Measurements from ENCODE around the gene EPS8L3. TPM values are rescaled to one million over a fixed set of nuclear protein-coding genes. Genes with fewer than 3 reads are reported as not detected.

EPS8L3 gene
- total and polyA plus RNA-seq, 2 of the 8 experiments (the other 6 are each of a cell fraction or from before 2014, with no cell fraction given), result not detected

DNA sequence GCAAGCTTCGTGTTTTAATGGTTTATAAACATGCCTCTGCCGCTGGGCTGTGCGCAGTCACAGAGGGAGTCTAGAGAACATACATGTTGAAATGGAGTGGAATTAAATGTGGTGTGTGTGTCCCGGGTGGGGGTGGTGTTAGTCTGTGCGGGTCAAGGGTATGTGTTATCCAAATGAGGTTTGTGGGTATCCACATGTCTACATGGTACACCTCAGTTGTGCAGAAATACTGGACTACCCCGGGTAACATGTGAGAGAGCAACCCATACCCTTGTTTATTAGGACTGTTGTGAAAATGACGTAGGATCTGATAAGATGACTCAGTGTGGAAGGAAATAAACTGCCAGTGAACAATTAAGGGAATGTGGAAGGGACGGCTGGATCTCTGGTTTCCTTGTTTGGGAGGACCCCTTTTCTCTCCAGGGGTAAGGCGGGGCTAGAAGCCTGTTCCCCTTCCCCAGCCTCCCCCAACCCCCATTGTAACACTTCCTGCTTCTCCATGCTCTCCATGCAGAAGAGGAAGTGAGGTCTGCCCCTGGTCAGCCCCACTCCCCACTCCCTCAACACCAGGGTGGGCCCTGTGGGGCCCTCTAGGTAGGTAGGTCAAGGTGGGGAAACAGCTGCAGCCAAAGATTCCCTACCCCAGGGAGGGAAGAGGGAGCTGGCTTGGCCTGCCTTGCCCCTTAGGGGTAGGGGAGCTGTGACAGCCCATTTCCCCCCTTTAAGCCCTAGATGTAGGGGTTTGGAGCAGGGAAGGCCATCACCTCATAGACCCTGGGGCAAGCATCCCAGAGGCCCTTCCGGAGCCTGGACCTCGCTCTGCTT is 690 bp downstream of the EPS8L3 start:
- no peak overlapping the region for H2BK15ac ChIP-seq (ENCODE audit: low read length)
- FAIRE-seq (no peak), DNase-seq (ENCODE audit: low read depth in 1 of 2, low spot score in 2 of 2) (no peak)
- no peaks in the 10 kb centered on the region; a peak in 1 of 7 replicates for H3K4me1 ChIP-seq (replicated peaks in 1 of 4; ENCODE audit: control insufficient read depth in 3 of 4, insufficient read depth in 4 of 4, low read length in 3 of 4)
- no peak overlapping the region for H4K8ac ChIP-seq (ENCODE audit: extremely low read depth, insufficient read depth, low read length)
- no peaks in the 10 kb centered on the region for H3K27me3 ChIP-seq (replicated peaks in 1 of 4; ENCODE audit: control insufficient read depth in 3 of 4, extremely low read depth in 1 of 4, insufficient read depth in 3 of 4, low read length in 3 of 4)
- POLR2A ChIA-PET (ENCODE audit: partially characterized antibody), result interaction anchor here (0.9 kb wide), 1 partner anchor 215 kb away, joined by 3 read pairs; the partner anchor contains the start of gene GNAI3
- no peak overlapping the region for H2BK20ac ChIP-seq (ENCODE audit: low read length)
- H4K5ac ChIP-seq (ENCODE audit: insufficient read length, low read depth, low read length), result no peak overlapping the region
- no peak overlapping the region for H2AFZ ChIP-seq (ENCODE audit: low read length)
- no peak overlapping the region for H3K27ac ChIP-seq (ENCODE audit: low read depth, low read length)
- WGBS, 2 experiments (ENCODE audit: extremely low coverage in 1 of 2, insufficient coverage in 1 of 2, insufficient read length in 1 of 2, insufficient replicate concordance in 2 of 2, low coverage in 1 of 2, low lambda C conversion rate in 2 of 2, missing lambda C conversion rate in 1 of 2), result 95% methylated on average over 9 of the region's 11 CpGs; no CpG with 5 or more reads in 1 of the 2 experiments
- H3K79me2 ChIP-seq (ENCODE audit: control insufficient read depth in 1 of 2, insufficient read depth in 2 of 2, low read length in 2 of 2), result no peaks in the 10 kb centered on the region
- no peak overlapping the region for H3K4me3 ChIP-seq (ENCODE audit: extremely low read depth in 1 of 4, insufficient read depth in 2 of 4, low read depth in 3 of 4, low read length in 4 of 4)
- H2AK5ac ChIP-seq (ENCODE audit: low read depth, low read length), result no peak overlapping the region
- no peak overlapping the region for H4K91ac ChIP-seq (replicated peaks; ENCODE audit: insufficient read length, low read length)
- no peak overlapping the region for H2BK12ac ChIP-seq (ENCODE audit: low read depth, low read length)
- H3K4me2 ChIP-seq (ENCODE audit: insufficient read depth in 1 of 2, low read depth in 2 of 2, low read length in 2 of 2), result no peak overlapping the region
- no peaks in the 10 kb centered on the region for H3K23me2 ChIP-seq (ENCODE audit: low read depth, low read length)
- H3K9ac ChIP-seq (replicated peaks in 1 of 4; ENCODE audit: extremely low read depth in 1 of 4, low read depth in 3 of 4, low read length in 3 of 4), result no peak overlapping the region
- no peak overlapping the region for H2BK120ac ChIP-seq (replicated peaks; ENCODE audit: low read depth, low read length)
- no peak overlapping the region for H3K23ac ChIP-seq (ENCODE audit: insufficient read length)
- TF ChIP-seq PHF8 (conservative IDR thresholded peaks at IDR 0.05; ENCODE audit: low read depth, low read length), result no peak
- no peak for TF ChIP-seq SP2 (IDR thresholded peaks at IDR 0.05; ENCODE audit: low read length)
- TF ChIP-seq NRF1 (IDR thresholded peaks at IDR 0.05; ENCODE audit: low read depth, low read length), result no peak
- no peak for TF ChIP-seq RFX5 (IDR thresholded peaks at IDR 0.05; ENCODE audit: borderline replicate concordance, low read depth, low read length)
- no peak for TF ChIP-seq KDM5A (IDR thresholded peaks at IDR 0.05; ENCODE audit: low read length)
- TF ChIP-seq POLR2A (IDR thresholded peaks at IDR 0.05; ENCODE audit: control extremely low read depth in 1 of 2, low read depth in 2 of 2, low read length in 2 of 2), result no peak
- TF ChIP-seq RBBP5 (IDR thresholded peaks at IDR 0.05; ENCODE audit: borderline replicate concordance, low read depth, low read length), result no peak
- TF ChIP-seq HDAC2 (IDR thresholded peaks at IDR 0.05; ENCODE audit: borderline replicate concordance in 1 of 2, low read depth in 2 of 2, low read length in 2 of 2), result no peak
- TF ChIP-seq RXRA (IDR thresholded peaks at IDR 0.05; ENCODE audit: insufficient read depth, low read depth, low read length), result no peak
- TF ChIP-seq EGR1 (IDR thresholded peaks at IDR 0.05; ENCODE audit: borderline replicate concordance, low read depth, low read length), result no peak
- no peak for TF ChIP-seq SP1 (IDR thresholded peaks at IDR 0.05; ENCODE audit: low read depth, low read length)
- TF ChIP-seq, protein P1, sequence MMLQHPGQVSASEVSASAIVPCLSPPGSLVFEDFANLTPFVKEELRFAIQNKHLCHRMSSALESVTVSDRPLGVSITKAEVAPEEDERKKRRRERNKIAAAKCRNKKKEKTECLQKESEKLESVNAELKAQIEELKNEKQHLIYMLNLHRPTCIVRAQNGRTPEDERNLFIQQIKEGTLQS (IDR thresholded peaks at IDR 0.05; ENCODE audit: insufficient read depth, low read depth, low read length), result no peak
- no peaks in the 10 kb centered on the region for H3K79me1 ChIP-seq (ENCODE audit: low read depth, low read length)
- no peak overlapping the region for H3K14ac ChIP-seq (ENCODE audit: insufficient read length)
- H3K4ac ChIP-seq (replicated peaks; ENCODE audit: insufficient read length, low read depth, low read length), result no peak overlapping the region
- H3K56ac ChIP-seq (replicated peaks; ENCODE audit: insufficient read length, low read depth, low read length), result no peak overlapping the region
- CTCF ChIA-PET (ENCODE audit: partially characterized antibody), result interaction anchor here (0.8 to 5.1 kb wide), 6 partner anchors 12 to 132 kb away, joined by 3 to 43 read pairs (median 6); no protein-coding TSS in a partner anchor
- no peaks in the 10 kb centered on the region for H4K20me1 ChIP-seq (replicated peaks in 1 of 2; ENCODE audit: control insufficient read depth in 1 of 2, insufficient read depth in 2 of 2, low read length in 2 of 2)
- no peak overlapping the region for H2BK5ac ChIP-seq (ENCODE audit: low read depth, low read length)
- H3K36me3 ChIP-seq (ENCODE audit: control insufficient read depth in 2 of 4, insufficient read depth in 4 of 4, low read length in 3 of 4), result no peaks in the 10 kb centered on the region
- no peaks in the 10 kb centered on the region for H3K9me3 ChIP-seq (ENCODE audit: insufficient read depth in 2 of 2, low read depth in 1 of 2, low read length in 1 of 2)
- H3K18ac ChIP-seq (ENCODE audit: extremely low read depth, low read length), result no peak overlapping the region

All from H1 (cell line).